Osteocyte (in vitro differentiated cells): ENCODE measurements around the gene MAFF. TPM values are rescaled to one million over a fixed set of nuclear protein-coding genes. Genes with fewer than 3 reads are reported as not detected.

Source experiments
- DNase-seq: peaks from one replicate; pipeline ENCODE4 v3.0.0; 2021; ENCODE audit warnings: mixed read lengths; ENCODE audit not compliant: unreplicated experiment; ENCODE audit errors: extremely low spot score
- H3K27ac Mint-ChIP-seq: one replicate; pipeline ENCODE4 v1.8.0; 2021; ENCODE audit warnings: mild to moderate bottlenecking, mixed read lengths; ENCODE audit not compliant: unreplicated experiment
- H3K27me3 Mint-ChIP-seq: one replicate; pipeline ENCODE4 v1.8.0; 2021; ENCODE audit warnings: mixed read lengths; ENCODE audit not compliant: unreplicated experiment
- H3K36me3 Mint-ChIP-seq: one replicate; pipeline ENCODE4 v1.8.0; 2021; ENCODE audit warnings: mixed read lengths; ENCODE audit not compliant: unreplicated experiment
- H3K4me1 Mint-ChIP-seq: one replicate; pipeline ENCODE4 v1.8.0; 2021; ENCODE audit warnings: mixed read lengths; ENCODE audit not compliant: unreplicated experiment
- H3K4me3 Mint-ChIP-seq: one replicate; pipeline ENCODE4 v1.8.0; 2021; ENCODE audit warnings: mild to moderate bottlenecking, moderate library complexity, mixed read lengths; ENCODE audit not compliant: unreplicated experiment
- H3K9me3 Mint-ChIP-seq: one replicate; pipeline ENCODE4 v1.8.0; 2021; ENCODE audit warnings: mixed read lengths; ENCODE audit not compliant: unreplicated experiment
- CTCF ChIP-seq: fragments of 200-600 bp; sonication (generic); IDR thresholded peaks from 2 replicates; pipeline ENCODE4 v1.5.0; 2021; ENCODE audit warnings: antibody characterized with exemption, mild to moderate bottlenecking, moderate library complexity
- total RNA-seq: library from RNA; stranded (reverse); gene quantifications from 2 replicates; pipeline ENCODE4 v1.2.1, GENCODE V29; 2021

Gene MAFF
- total RNA-seq, 1 donor from 2014 or later, result 17.0 TPM

GRCh38 chr22:38201371-38201710, 453 bp upstream of the MAFF start:
- peaks cover 37% of the 10 kb centered on the region for H3K4me1 Mint-ChIP-seq
- DNase-seq, result no peak

GRCh38 chr22:38202437-38203089, 769 bp downstream of the MAFF start:
- peak overlapping the region; percentile 95 for H3K27ac Mint-ChIP-seq
- H3K36me3 Mint-ChIP-seq, result no peaks in the 10 kb centered on the region
- H3K9me3 Mint-ChIP-seq, result no peaks in the 10 kb centered on the region
- DNase-seq, result peak; percentile 95
- TF ChIP-seq CTCF, result peak; percentile 20
- H3K4me3 Mint-ChIP-seq, result peak overlapping the region; percentile 85
- no peaks in the 10 kb centered on the region for H3K27me3 Mint-ChIP-seq
- peaks cover 37% of the 10 kb centered on the region for H3K4me1 Mint-ChIP-seq

More at GRCh38 chr22:38201371-38201710, 453 bp upstream of the MAFF start:
- no peaks in the 10 kb centered on the region for H3K9me3 Mint-ChIP-seq
- no peaks in the 10 kb centered on the region for H3K27me3 Mint-ChIP-seq
- TF ChIP-seq CTCF, result no peak
- H3K4me3 Mint-ChIP-seq, result peak overlapping the region; percentile 84
- H3K36me3 Mint-ChIP-seq, result no peaks in the 10 kb centered on the region
- H3K27ac Mint-ChIP-seq, result peak overlapping the region; percentile 84

GRCh38 chr22:38203090-38203810, 1.5 kb downstream of the MAFF start:
- H3K27ac Mint-ChIP-seq, result peak overlapping the region; percentile 95
- DNase-seq, result no peak
- no peaks in the 10 kb centered on the region for H3K36me3 Mint-ChIP-seq
- H3K4me3 Mint-ChIP-seq, result peak overlapping the region; percentile 85
- no peaks in the 10 kb centered on the region for H3K9me3 Mint-ChIP-seq
- TF ChIP-seq CTCF, result no peak
- peaks cover 37% of the 10 kb centered on the region for H3K4me1 Mint-ChIP-seq
- no peaks in the 10 kb centered on the region for H3K27me3 Mint-ChIP-seq

GRCh38 chr22:38203855-38204514, 2.2 kb downstream of the MAFF start:
- TF ChIP-seq CTCF, result no peak
- Mint-ChIP-seq H3K27ac (peak overlapping the region; percentile 95), H3K27me3 (no peaks in the 10 kb centered on the region), H3K9me3 (no peaks in the 10 kb centered on the region), H3K36me3 (no peaks in the 10 kb centered on the region), H3K4me1 (peaks cover 37% of the 10 kb centered on the region), H3K4me3 (peak overlapping the region; percentile 85)
- no peak for DNase-seq

- DNase-seq, result no peak
- peak overlapping the region; percentile 2 for H3K4me3 Mint-ChIP-seq
- H3K27ac Mint-ChIP-seq, result peak overlapping the region; percentile 95
- peaks cover 37% of the 10 kb centered on the region for H3K4me1 Mint-ChIP-seq
- TF ChIP-seq CTCF, result no peak
- no peaks in the 10 kb centered on the region for H3K9me3 Mint-ChIP-seq
- no peaks in the 10 kb centered on the region for H3K36me3 Mint-ChIP-seq
- no peaks in the 10 kb centered on the region for H3K27me3 Mint-ChIP-seq
These were observed 3.0 kb downstream of the MAFF start for GRCh38 chr22:38204784-38205183.
